ENCODE data around the gene SOS1.

The SOS1 gene

GRCh38 chr2:39027421-39027820 lies 93.4 kb downstream of the SOS1 start:
- DNase-seq (ENCODE audit: low read depth): no peak
- no peak overlapping the region for H3K4me3 ChIP-seq (replicated peaks; ENCODE audit: low read depth, low read length)
- TF ChIP-seq CTCF (IDR thresholded peaks at IDR 0.05; ENCODE audit: low read length, missing control alignments): no peak

- no peak for DNase-seq (ENCODE audit: low read depth)
- H3K4me3 ChIP-seq (replicated peaks; ENCODE audit: low read depth, low read length): no peak overlapping the region
- TF ChIP-seq CTCF (IDR thresholded peaks at IDR 0.05; ENCODE audit: low read length, missing control alignments): no peak
Observed at GRCh38 chr2:39024833-39025232, 96.0 kb downstream of the SOS1 start.

GRCh38 chr2:39023649-39024048 lies 97.2 kb downstream of the SOS1 start:
- no peak for TF ChIP-seq CTCF (IDR thresholded peaks at IDR 0.05; ENCODE audit: low read length, missing control alignments)
- H3K4me3 ChIP-seq (replicated peaks; ENCODE audit: low read depth, low read length): no peak overlapping the region
- DNase-seq (ENCODE audit: low read depth): peak; percentile 37

- no peak overlapping the region for H3K4me3 ChIP-seq (replicated peaks; ENCODE audit: low read depth, low read length)
- TF ChIP-seq CTCF (IDR thresholded peaks at IDR 0.05; ENCODE audit: low read length, missing control alignments): no peak
- no peak for DNase-seq (ENCODE audit: low read depth)
Observed at GRCh38 chr2:39022642-39023235, 98.1 kb downstream of the SOS1 start.

GRCh38 chr2:39020383-39020782 lies 100.5 kb downstream of the SOS1 start:
- DNase-seq (ENCODE audit: low read depth): no peak
- no peak overlapping the region for H3K4me3 ChIP-seq (replicated peaks; ENCODE audit: low read depth, low read length)
- no peak for TF ChIP-seq CTCF (IDR thresholded peaks at IDR 0.05; ENCODE audit: low read length, missing control alignments)

- no peak for TF ChIP-seq CTCF (IDR thresholded peaks at IDR 0.05; ENCODE audit: low read length, missing control alignments)
- no peak overlapping the region for H3K4me3 ChIP-seq (replicated peaks; ENCODE audit: low read depth, low read length)
- no peak for DNase-seq (ENCODE audit: low read depth)
Observed at GRCh38 chr2:39018638-39019037, 102.2 kb downstream of the SOS1 start.

GRCh38 chr2:39017334-39017733 lies 103.5 kb downstream of the SOS1 start:
- TF ChIP-seq CTCF (IDR thresholded peaks at IDR 0.05; ENCODE audit: low read length, missing control alignments): no peak
- no peak overlapping the region for H3K4me3 ChIP-seq (replicated peaks; ENCODE audit: low read depth, low read length)
- no peak for DNase-seq (ENCODE audit: low read depth)

All from fibroblast of pulmonary artery (primary cell).